ENCODE results near the gene SMC1B.
A peak's percentile ranks its signal among the peaks of the same experiment; 100 is the strongest.
"Not testable (repeated sequence)": the region's sequence is repeated elsewhere in the genome, so short reads cannot be mapped to it uniquely, and the experiment has no call there.

Gene SMC1B

GRCh38 chr22:45442116-45442515 lies 28.7 kb upstream of the SMC1B start:
- no peak for FAIRE-seq

DNA sequence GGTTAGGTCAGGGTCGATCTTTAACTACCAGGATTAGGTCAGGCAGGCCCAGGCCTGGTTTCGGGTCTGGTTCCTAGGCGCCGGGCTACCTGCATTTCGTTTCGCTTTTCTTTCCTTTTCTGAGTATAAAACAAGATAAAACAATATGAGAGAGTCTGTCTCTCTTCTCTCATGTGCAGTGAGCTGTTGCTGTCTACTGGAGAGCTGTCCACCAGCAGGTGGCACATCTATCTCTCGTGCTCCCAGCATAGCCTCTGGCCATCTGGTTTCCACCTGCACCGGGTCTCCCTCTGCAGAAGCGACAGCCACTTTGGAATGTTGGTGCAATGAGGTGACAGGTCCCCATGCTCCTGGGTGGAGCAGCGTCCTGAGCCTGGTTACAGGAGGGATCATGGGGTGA lies 27.7 kb upstream of the SMC1B start:
- FAIRE-seq, result no peak

- FAIRE-seq, result not testable (repeated sequence)
These were observed 27.3 kb upstream of the SMC1B start for GRCh38 chr22:45440688-45441087.

GRCh38 chr22:45438336-45438735 lies 24.9 kb upstream of the SMC1B start:
- no peak for FAIRE-seq

- FAIRE-seq, result not testable (repeated sequence)
These were observed 23.6 kb upstream of the SMC1B start for GRCh38 chr22:45436871-45437517.

DNA sequence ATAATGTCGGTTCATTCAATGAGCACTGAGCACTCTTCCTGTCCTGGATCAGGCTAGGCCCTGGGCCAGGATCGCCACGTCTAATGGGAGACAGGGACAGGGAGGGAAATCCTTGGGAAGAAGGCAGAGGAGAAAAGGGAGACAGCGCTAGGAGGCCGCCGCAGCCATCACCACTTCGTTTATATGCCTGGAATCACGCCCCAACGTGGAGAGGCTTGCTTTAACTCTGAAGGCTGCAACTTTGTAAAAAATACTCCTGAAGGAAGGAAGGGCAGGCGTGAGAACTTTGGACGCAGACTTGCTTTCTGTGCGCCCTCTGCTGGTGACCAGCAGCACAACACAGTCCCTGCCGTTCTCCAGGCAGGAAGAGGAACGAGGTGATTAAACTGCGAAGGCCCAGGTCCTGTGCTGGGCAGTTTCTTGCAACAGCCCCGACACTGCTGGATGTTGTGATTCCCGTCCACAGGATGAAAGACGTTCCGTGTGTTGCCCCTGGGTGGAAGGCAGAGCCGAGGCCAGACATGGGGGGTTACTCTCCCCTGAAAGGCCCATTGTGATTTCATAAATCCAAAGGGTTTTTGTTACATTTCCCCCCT lies 22.2 kb upstream of the SMC1B start:
- FAIRE-seq, result peak; percentile 83

DNA sequence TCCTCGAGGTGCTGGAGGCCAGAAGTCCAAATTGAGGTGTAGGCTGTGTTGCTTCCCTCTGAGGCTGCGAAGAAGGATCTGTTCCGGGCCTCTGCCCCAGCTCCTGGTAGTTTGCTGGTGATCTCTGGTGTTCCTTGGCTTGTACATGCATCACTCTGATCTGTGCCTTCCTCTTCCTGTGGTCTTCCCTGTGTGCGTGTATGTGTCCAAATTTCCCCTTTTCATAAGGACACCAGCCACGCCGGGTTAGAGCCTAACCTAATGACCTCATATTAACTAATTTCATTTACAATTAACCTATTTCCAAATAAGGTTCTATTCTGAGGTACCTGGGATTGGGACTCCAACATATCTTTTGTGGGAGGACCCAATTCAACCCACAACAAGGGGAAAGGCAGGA lies 21.6 kb upstream of the SMC1B start:
- no peak for FAIRE-seq

- FAIRE-seq, result no peak
These were observed 17.5 kb upstream of the SMC1B start for GRCh38 chr22:45430871-45431270.

DNA sequence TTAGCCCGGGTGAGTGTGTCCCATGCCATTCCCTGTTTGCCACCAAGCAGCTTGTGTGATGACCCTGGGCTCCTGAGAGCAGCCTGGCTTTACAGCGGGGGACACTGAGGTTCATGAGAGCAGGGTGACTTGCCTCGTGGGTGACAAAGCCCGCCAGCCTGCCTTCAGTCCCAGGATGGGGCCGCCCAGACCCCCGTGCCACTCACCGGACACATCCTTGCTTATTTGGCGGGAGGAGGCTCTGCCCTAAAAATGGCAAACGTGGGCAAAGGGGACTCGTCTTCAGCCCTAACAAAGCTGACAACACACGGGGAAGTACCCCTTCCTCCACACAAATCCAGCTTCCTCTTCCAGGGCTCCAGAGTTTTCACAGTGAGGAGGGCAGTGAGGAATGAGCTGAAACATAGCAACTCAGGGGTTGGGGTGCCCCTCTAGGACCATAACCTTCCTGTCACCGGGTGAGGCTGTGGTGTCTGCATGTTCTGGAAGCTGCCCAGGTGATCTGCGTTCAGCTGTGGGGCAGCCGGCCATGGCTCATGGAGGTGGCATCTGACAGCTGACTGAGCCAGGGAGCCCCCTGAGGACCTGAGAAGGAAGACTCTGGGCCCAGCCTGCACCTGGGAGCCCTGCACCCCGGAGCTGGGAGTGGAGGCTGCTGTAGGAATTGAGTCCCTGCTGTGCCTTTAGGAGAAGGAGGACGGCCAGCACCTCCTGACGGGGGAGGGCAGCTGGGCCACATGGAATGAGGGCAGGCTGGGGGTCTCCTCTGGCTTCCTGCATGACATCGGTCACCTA lies 16.8 kb upstream of the SMC1B start:
- FAIRE-seq, result no peak

- no peak for FAIRE-seq
These were observed 16.0 kb upstream of the SMC1B start for GRCh38 chr22:45429424-45429823.

- FAIRE-seq, result no peak
These were observed 15.3 kb upstream of the SMC1B start for GRCh38 chr22:45428391-45429385.

DNA sequence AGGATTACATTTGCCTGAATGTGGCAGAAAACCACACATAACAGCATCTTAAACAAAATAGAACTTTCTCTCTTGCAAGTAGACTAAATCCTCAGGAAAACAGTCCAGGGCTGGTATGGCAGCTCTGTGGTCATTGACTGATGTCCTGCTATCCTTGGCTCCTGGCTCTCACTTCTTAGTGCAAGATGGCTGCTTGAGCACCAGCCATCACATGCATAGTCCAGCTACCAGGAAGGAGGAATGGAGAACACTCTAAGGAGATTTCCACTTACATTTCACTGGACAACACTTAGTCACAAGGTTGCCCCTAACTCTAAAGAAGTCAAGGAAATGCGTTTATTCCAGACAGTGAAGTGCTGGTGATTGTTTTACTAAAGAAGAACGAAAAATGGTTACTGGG lies 13.7 kb upstream of the SMC1B start:
- FAIRE-seq, result no peak

DNA sequence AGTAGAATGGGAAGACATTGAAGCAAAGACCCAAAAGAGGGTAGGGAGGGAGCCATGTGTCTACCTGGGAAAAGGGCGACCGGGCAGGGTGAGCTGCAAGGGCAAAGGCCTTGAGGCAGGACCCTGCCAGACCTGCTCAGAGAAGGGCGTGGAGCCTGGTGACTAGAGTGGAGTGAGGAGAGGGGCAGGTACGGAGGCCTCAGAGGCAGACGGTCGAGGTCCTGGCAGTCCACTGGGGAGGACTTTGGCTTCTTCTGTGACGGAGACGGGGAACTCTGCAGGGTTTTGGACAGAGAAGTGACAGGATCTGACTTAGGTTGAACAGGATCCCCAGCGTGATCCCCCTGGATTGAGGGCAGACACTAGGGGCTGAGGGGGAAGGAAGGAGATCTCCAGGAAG lies 13.0 kb upstream of the SMC1B start:
- FAIRE-seq, result no peak

GRCh38 chr22:45425531-45426265 lies 12.3 kb upstream of the SMC1B start:
- no peak for FAIRE-seq

DNA sequence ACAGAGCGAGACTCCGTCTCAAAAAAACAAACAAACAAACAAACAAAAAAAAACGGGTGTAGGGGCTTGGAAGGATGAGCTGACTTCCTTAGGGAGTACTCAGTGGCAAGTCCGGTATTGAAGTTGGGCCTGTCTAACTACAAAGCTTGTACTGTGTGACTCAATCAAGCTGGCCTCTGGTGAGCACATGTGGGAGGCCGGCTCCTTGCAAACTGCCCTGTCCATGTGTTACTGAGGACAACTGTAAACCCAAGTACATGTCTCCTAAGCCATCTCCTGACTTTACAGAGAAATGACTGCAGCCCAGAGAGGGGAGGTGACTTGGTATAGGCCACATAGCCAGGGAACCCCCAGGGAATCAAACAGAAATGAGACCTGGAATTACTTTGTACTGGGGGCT lies 11.7 kb upstream of the SMC1B start:
- FAIRE-seq, result no peak

GRCh38 chr22:45424241-45424731 lies 10.9 kb upstream of the SMC1B start:
- FAIRE-seq, result no peak

- FAIRE-seq, result no peak
These were observed 10.1 kb upstream of the SMC1B start for GRCh38 chr22:45423524-45423923.

DNA sequence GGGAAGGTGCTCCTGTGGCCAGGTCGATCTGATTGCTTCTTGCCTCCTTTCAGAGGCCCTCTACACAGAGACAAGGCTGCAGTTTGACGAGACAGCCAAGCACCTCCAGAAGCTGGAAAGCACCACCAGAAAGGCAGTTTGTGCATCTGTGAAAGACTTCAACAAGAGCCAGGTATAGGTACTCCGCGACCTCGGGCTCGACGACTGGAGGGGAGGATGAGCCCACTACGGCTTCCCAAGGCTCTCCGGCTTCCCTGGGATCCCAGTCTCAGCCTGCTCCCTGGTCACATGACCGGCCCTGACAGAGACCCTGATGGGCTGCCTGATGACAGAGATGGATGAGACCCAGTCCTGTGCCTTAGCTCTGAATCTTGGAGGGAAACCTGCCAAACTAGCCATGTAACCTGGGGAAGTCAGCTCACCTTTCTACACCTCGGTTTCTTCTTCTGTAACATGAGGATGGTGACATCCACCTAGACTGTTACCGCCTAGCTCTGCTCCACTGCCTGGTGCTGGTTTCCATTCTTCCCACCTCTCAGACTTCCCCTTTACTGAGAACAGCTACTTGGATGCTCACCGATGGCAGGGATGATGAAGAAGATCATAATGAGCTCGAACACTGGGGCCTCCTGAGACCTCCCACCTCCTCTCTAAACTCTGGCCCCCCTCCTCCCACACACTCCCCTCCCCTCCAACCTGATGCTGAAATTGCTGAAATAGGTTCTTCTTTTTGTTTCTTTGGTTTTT lies 9.0 kb upstream of the SMC1B start:
- FAIRE-seq, result no peak

- peak; percentile 85 for FAIRE-seq
These were observed 8.1 kb upstream of the SMC1B start for GRCh38 chr22:45421349-45422055.

DNA sequence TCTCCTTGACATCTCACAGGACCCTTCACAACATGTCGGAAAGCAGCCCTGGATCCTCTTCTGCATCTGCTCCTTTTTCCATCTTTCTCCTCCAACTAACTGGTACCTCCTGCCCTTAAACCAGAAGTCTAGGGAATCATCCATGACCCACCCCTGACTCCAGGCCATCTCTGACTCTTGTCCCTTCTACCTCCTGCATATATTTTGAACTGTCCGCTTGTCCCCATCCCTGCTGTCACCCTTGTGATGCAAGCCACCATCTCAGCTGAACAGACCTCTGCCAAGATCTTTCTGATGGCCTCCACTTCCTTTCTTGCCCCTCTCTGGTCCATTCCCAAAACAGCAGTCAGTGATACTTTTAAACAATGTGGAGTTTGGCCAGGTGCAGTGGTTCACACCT lies 7.1 kb upstream of the SMC1B start:
- no peak for FAIRE-seq

DNA sequence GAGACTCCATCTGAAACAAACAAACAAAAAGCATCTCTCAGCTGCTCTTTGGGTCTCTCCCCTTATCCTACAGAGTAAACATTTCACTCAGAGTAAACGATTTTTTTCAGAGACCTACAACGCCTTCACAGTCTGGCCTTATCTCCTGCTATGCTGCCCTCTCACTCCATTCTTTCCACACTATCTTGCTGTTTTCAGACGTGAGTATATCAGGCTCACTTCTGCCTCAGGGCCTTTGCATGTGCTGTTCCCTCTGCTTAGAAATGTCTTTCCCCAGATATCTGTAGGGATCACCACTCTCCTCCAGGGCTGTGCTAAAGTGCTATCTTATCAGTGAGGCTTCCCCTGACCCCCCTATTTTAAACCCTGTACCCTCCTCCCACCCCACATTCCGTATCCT lies 6.6 kb upstream of the SMC1B start:
- FAIRE-seq, result no peak

Measured in TTC549 (cell line).